Stimulated activated CD8-positive, alpha-beta memory T cell treated with anti-CD3 and anti-CD28 coated beads, Interleukin-4, amount 100 ng/mL, for 24 hours (primary cell): ENCODE results near the gene HOXB4.

ENCODE experiments used
- DNase-seq: peaks from one replicate; pipeline ENCODE4 v3.0.0-alpha.2; 2020; ENCODE audit warnings: low read depth

Gene HOXB4

GRCh38 chr17:48589831-48590606, 11.9 kb upstream of the HOXB4 start, which contains the start of gene HOXB3:
HOXB3 (minus strand) TSS chr17:48590241; CDS start chr17:48552474, 37,767 bp downstream.
- no peak for DNase-seq

GRCh38 chr17:48589060-48589830, 11.1 kb upstream of the HOXB4 start:
- DNase-seq, result no peak

- DNase-seq, result no peak
Measured at GRCh38 chr17:48588528-48588927, 10.4 kb upstream of the HOXB4 start.

- DNase-seq, result no peak
Measured at GRCh38 chr17:48588074-48588415, 9.9 kb upstream of the HOXB4 start.

GRCh38 chr17:48587276-48588073, 9.3 kb upstream of the HOXB4 start:
- DNase-seq, result no peak

- DNase-seq, result no peak
Measured at GRCh38 chr17:48586355-48587258, 8.5 kb upstream of the HOXB4 start.

GRCh38 chr17:48584223-48584741, 6.1 kb upstream of the HOXB4 start:
- no peak for DNase-seq

GRCh38 chr17:48583708-48584222, 5.6 kb upstream of the HOXB4 start:
- no peak for DNase-seq

GRCh38 chr17:48582750-48583069, 4.6 kb upstream of the HOXB4 start:
- no peak for DNase-seq

GRCh38 chr17:48579760-48580554, 1.8 kb upstream of the HOXB4 start:
- no peak for DNase-seq

- DNase-seq, result no peak
Measured at GRCh38 chr17:48579471-48579759, 1.3 kb upstream of the HOXB4 start.

- no peak for DNase-seq
Measured at GRCh38 chr17:48578616-48579470, 693 bp upstream of the HOXB4 start.

GRCh38 chr17:48577330-48577945, 712 bp downstream of the HOXB4 start:
- DNase-seq, result no peak

GRCh38 chr17:48576479-48577309, 1.5 kb downstream of the HOXB4 start:
- DNase-seq, result no peak

GRCh38 chr17:48575673-48576478, 2.3 kb downstream of the HOXB4 start:
- DNase-seq, result no peak

- no peak for DNase-seq
Measured at GRCh38 chr17:48575066-48575582, 3.0 kb downstream of the HOXB4 start.

GRCh38 chr17:48574505-48575065, 3.6 kb downstream of the HOXB4 start:
- DNase-seq, result no peak
